SU-DHL-6 (cell line): ENCODE results near the gene FRY.

Experiments used
- CTCF ChIP-seq: fragments of 200-600 bp; sonication (generic); IDR thresholded peaks from one replicate; pipeline ENCODE4 v1.5.1; 2017; ENCODE audit warnings: antibody characterized with exemption, mild to moderate bottlenecking, low read length, moderate library complexity; ENCODE audit not compliant: insufficient read depth, poor library complexity, severe bottlenecking
- EZH2phosphoT487 ChIP-seq: fragments of 200-600 bp; sonication (generic), shearing (Covaris generic); conservative IDR thresholded peaks from 2 replicates; pipeline ENCODE4 v1.6.1; 2018; ENCODE audit warnings: mild to moderate bottlenecking, antibody characterized with exemption, low read length, moderate library complexity, mixed read lengths

- TF ChIP-seq CTCF, result no peak
- TF ChIP-seq EZH2phosphoT487, result no peak
Observed at GRCh38 chr13:32116210-32116609, 84.6 kb downstream of the FRY start.
